ENCODE measurements around the gene SLC8A3.

- TF ChIP-seq CTCF (conservative IDR thresholded peaks at IDR 0.05; ENCODE audit: low read length) (no peak), EZH2phosphoT487 (IDR thresholded peaks at IDR 0.05; ENCODE audit: borderline replicate concordance, low read depth, low read length) (no peak)
Measured at GRCh38 chr14:70137788-70138187, 51.0 kb downstream of the SLC8A3 start.
